Hepatocyte (in vitro differentiated cells): Measurements from ENCODE around the gene THRAP3. TPM values are rescaled to one million over a fixed set of nuclear protein-coding genes. Genes with fewer than 3 reads are reported as not detected.

Experiments
- DNase-seq: peaks from one replicate; pipeline ENCODE4 v3.0.0-alpha.2; 2016; ENCODE audit warnings: low spot score
- H2AFZ ChIP-seq: fragments of 200-600 bp; sonication (generic); 2 replicates; pipeline ENCODE4 v1.6.0; 2016; ENCODE audit warnings: antibody characterized with exemption, mild to moderate bottlenecking
- H3K27ac ChIP-seq: fragments of 200-600 bp; sonication (generic); 2 replicates; pipeline ENCODE4 v1.5.1; 2016; ENCODE audit warnings: mild to moderate bottlenecking
- H3K27me3 ChIP-seq: fragments of 200-600 bp; sonication (generic); 2 replicates; pipeline ENCODE4 v1.6.1; 2016
- H3K36me3 ChIP-seq: fragments of 200-600 bp; sonication (generic); replicated peaks from 2 replicates; pipeline ENCODE4 v1.5.1; 2016; ENCODE audit warnings: low read depth; ENCODE audit not compliant: insufficient read depth
- H3K4me1 ChIP-seq: fragments of 200-600 bp; sonication (generic); 2 replicates; pipeline ENCODE4 v1.5.1; 2016; ENCODE audit warnings: mild to moderate bottlenecking, moderate library complexity; ENCODE audit not compliant: insufficient read depth
- H3K4me2 ChIP-seq: fragments of 200-600 bp; sonication (generic); 2 replicates; pipeline ENCODE4 v1.6.0; 2016
- H3K4me3 ChIP-seq: fragments of 200-600 bp; sonication (generic); 2 replicates; pipeline ENCODE4 v1.5.1; 2016; ENCODE audit warnings: mild to moderate bottlenecking
- H3K79me2 ChIP-seq: fragments of 200-600 bp; sonication (generic); 2 replicates; pipeline ENCODE4 v1.6.0; 2017; ENCODE audit warnings: mild to moderate bottlenecking
- H3K9me2 ChIP-seq: fragments of 200-600 bp; sonication (generic); replicated peaks from 2 replicates; pipeline ENCODE4 v1.6.0; 2017; ENCODE audit warnings: mild to moderate bottlenecking; ENCODE audit not compliant: insufficient read depth
- H3K9me3 ChIP-seq: fragments of 200-600 bp; sonication (generic); 2 replicates; pipeline ENCODE4 v1.5.1; 2016; ENCODE audit warnings: low read depth, mild to moderate bottlenecking
- H4K20me1 ChIP-seq: fragments of 200-600 bp; sonication (generic); 2 replicates; pipeline ENCODE4 v1.6.0; 2016; ENCODE audit warnings: mild to moderate bottlenecking; ENCODE audit not compliant: insufficient read depth, poor library complexity, severe bottlenecking
- EZH2 ChIP-seq: fragments of 200-600 bp; sonication (generic); IDR thresholded peaks from 2 replicates; pipeline ENCODE4 v1.6.1; 2016; ENCODE audit warnings: antibody characterized with exemption, mild to moderate bottlenecking, borderline replicate concordance
- EZH2phosphoT487 ChIP-seq: fragments of 200-600 bp; sonication (generic); IDR thresholded peaks from one replicate; pipeline ENCODE4 v1.6.1; 2018; ENCODE audit warnings: antibody characterized with exemption, mild to moderate bottlenecking, low read depth, moderate library complexity; ENCODE audit not compliant: unreplicated experiment, severe bottlenecking
- WGBS: methylation state at CpG from one replicate; pipeline ENCODE4 v1.1.6; 2016; ENCODE audit warnings: low lambda C conversion rate; ENCODE audit errors: missing lambda C conversion rate; 5-methylcytosine and 5-hydroxymethylcytosine counted together
- polyA plus RNA-seq: library from polyadenylated mRNA; unstranded; fragments of >200 nt; fragmentation: Nextera tagmentation; extraction: Ambion mirVana; gene quantifications from 2 replicates; pipeline ENCODE4 v1.2.1, GENCODE V29; 2016
- total RNA-seq: library from RNA; depleted of rRNA; stranded (reverse); fragments of >200 nt; gene quantifications from 2 replicates; pipeline ENCODE4 v1.2.3, GENCODE V29; 2014
- TF ChIP-seq, protein P1 (sequence below): fragments of 200-600 bp; sonication (generic); IDR thresholded peaks from 2 replicates; pipeline ENCODE4 v1.5.1; 2016; ENCODE audit warnings: antibody characterized with exemption, mild to moderate bottlenecking; ENCODE audit not compliant: poor library complexity

The THRAP3 gene
- total and polyA plus RNA-seq, 2 experiments from 2014 or later, result 45.8 to 82.7 TPM

DNA sequence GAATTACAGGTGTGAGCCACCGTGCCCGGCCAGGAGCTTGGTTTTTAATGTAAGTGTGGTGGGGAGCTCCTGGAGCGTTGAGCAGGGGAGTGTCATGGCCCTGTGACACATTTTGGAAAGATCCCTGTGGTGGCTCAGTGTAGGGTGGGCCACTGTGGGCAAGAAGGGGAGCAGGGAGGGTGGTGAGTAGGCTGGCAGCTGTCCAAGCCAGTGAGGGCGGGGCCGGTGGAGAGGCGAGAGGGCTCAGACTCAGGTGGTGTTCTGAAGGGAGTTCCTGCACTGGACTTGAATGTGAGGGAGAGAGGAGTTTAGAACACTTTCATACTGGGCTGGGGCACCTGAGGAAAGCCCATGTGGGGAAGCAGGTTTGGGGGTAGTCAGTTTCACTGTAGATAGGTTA, 102.3 kb downstream of the THRAP3 start:
- H3K27me3 ChIP-seq, result no peaks in the 10 kb centered on the region
- no peak overlapping the region for H2AFZ ChIP-seq
- WGBS, result 88% methylated on average over 5 of the region's 6 CpGs
- no peaks in the 10 kb centered on the region for H3K9me3 ChIP-seq
- H3K27ac ChIP-seq, result no peak overlapping the region
- H4K20me1 ChIP-seq, result no peaks in the 10 kb centered on the region
- TF ChIP-seq EZH2phosphoT487 (no peak), EZH2 (no peak)
- TF ChIP-seq, protein P1, sequence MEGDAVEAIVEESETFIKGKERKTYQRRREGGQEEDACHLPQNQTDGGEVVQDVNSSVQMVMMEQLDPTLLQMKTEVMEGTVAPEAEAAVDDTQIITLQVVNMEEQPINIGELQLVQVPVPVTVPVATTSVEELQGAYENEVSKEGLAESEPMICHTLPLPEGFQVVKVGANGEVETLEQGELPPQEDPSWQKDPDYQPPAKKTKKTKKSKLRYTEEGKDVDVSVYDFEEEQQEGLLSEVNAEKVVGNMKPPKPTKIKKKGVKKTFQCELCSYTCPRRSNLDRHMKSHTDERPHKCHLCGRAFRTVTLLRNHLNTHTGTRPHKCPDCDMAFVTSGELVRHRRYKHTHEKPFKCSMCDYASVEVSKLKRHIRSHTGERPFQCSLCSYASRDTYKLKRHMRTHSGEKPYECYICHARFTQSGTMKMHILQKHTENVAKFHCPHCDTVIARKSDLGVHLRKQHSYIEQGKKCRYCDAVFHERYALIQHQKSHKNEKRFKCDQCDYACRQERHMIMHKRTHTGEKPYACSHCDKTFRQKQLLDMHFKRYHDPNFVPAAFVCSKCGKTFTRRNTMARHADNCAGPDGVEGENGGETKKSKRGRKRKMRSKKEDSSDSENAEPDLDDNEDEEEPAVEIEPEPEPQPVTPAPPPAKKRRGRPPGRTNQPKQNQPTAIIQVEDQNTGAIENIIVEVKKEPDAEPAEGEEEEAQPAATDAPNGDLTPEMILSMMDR, result no peak
- no peak overlapping the region for H3K4me2 ChIP-seq
- H3K9me2 ChIP-seq, result no peaks in the 10 kb centered on the region
- peaks cover 38% of the 10 kb centered on the region for H3K4me1 ChIP-seq
- H3K4me3 ChIP-seq, result no peak overlapping the region
- no peak for DNase-seq
- peaks cover 12% of the 10 kb centered on the region for H3K79me2 ChIP-seq
- no peaks in the 10 kb centered on the region for H3K36me3 ChIP-seq

DNA sequence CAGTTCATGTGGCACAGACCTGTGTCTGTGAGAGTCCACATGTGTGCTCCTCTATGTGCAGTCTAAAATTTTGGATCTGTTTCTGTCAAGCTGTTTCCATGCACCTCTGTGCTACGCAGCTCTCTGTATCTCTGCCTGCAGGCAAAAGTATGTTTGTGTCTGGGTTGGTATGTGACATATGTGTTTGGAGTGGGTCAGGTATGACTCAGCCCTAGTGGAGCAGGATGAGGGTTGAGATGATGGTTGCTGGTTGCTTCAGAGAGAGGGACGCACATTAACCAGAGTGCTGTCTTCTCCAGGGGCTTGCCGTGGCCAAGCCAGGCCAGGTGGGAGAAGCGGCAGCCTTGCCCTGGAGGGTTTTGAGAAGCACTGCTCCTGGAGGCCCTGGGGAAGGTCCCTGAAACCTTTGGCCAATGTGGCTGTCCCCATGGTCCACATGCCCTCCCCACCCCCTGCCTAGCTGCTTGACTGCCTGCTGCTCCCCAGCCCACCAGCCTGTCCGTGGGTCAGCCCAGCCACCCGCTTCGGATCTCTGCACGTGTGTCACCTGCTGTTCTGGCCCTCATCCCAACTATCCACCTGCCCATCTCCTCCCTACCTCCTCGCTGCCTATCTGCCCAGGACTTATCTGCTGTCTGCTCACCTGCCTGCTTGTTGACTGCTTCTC, 103.3 kb downstream of the THRAP3 start:
- Histone ChIP-seq H3K4me1 (peaks cover 28% of the 10 kb centered on the region), H3K4me2 (no peak overlapping the region), H3K36me3 (no peaks in the 10 kb centered on the region), H3K4me3 (no peak overlapping the region), H3K27ac (no peak overlapping the region), H3K79me2 (peaks cover 5% of the 10 kb centered on the region), H2AFZ (no peak overlapping the region), H3K9me3 (no peaks in the 10 kb centered on the region), H4K20me1 (no peaks in the 10 kb centered on the region), H3K9me2 (no peaks in the 10 kb centered on the region), H3K27me3 (no peaks in the 10 kb centered on the region)
- 89% methylated on average over 9 of the region's 9 CpGs for WGBS
- TF ChIP-seq EZH2phosphoT487, result no peak
- TF ChIP-seq, protein P1, result no peak
- TF ChIP-seq EZH2, result no peak
- no peak for DNase-seq

DNA sequence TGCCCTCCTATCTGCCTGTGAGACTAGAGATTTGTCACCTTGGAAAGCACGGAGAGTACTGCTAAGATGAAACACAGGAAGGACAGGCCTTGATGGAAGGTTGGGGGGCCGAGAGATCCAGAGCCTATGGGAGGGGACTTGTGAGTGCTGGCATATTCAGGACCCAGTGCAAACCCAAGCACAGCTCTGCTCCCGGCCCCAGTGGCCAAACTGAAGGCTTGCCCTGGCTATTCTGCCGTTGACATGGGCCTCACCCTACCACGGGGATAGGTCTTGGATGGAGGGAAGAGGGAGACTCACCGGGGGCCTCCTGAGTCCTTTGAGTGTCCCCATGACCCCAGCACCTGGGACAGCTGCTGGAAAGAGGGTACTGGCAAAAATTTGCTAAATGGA, 103.8 kb downstream of the THRAP3 start:
- Histone ChIP-seq H3K79me2 (no peaks in the 10 kb centered on the region), H3K27ac (no peak overlapping the region), H3K9me3 (no peaks in the 10 kb centered on the region), H3K9me2 (no peaks in the 10 kb centered on the region), H3K36me3 (no peaks in the 10 kb centered on the region), H3K4me3 (no peak overlapping the region), H4K20me1 (no peaks in the 10 kb centered on the region), H3K27me3 (no peaks in the 10 kb centered on the region), H2AFZ (no peak overlapping the region), H3K4me2 (no peak overlapping the region), H3K4me1 (peaks cover 26% of the 10 kb centered on the region)
- no peak for TF ChIP-seq EZH2
- no peak for TF ChIP-seq EZH2phosphoT487
- TF ChIP-seq, protein P1, result no peak
- no peak for DNase-seq
- WGBS, result 87% methylated on average over 6 of the region's 6 CpGs
